GM12891 (cell line): ENCODE data around the gene DNPH1.
A peak's percentile ranks its signal among the peaks of the same experiment; 100 is the strongest.

ENCODE experiments used
- DNase-seq: peaks from one replicate; pipeline ENCODE4 v3.0.0; 2011; ENCODE audit warnings: low spot score; ENCODE audit not compliant: insufficient read length
- FAIRE-seq: peaks from 2 replicates; lab custom pipeline; 2011; peaks lifted over from hg19 to GRCh38; lab: Jason Lieb, UNC
- PAX5 ChIP-seq: IDR thresholded peaks from 2 replicates; pipeline ENCODE4 v1.6.1; 2011; ENCODE audit warnings: low read length, moderate library complexity, mild to moderate bottlenecking; ENCODE audit not compliant: insufficient read depth, severe bottlenecking
- POLR2A ChIP-seq: IDR thresholded peaks from 2 replicates; pipeline ENCODE4 v1.6.1; 2011; ENCODE audit warnings: low read depth, low read length, control low read depth
- POLR2AphosphoS5 ChIP-seq: IDR thresholded peaks from 2 replicates; pipeline ENCODE4 v1.6.1; 2011; ENCODE audit warnings: low read depth, low read length, control low read depth
- POU2F2 ChIP-seq: IDR thresholded peaks from 2 replicates; pipeline ENCODE4 v1.6.1; 2011; ENCODE audit warnings: low read depth, mild to moderate bottlenecking, control low read depth, low read length, moderate library complexity
- SPI1 ChIP-seq: IDR thresholded peaks from 2 replicates; pipeline ENCODE4 v1.6.1; 2011; ENCODE audit warnings: low read depth, low read length, control low read depth
- TAF1 ChIP-seq: IDR thresholded peaks from 2 replicates; pipeline ENCODE4 v1.6.1; 2011; ENCODE audit warnings: low read depth, low read length, control low read depth

The DNPH1 gene

DNA sequence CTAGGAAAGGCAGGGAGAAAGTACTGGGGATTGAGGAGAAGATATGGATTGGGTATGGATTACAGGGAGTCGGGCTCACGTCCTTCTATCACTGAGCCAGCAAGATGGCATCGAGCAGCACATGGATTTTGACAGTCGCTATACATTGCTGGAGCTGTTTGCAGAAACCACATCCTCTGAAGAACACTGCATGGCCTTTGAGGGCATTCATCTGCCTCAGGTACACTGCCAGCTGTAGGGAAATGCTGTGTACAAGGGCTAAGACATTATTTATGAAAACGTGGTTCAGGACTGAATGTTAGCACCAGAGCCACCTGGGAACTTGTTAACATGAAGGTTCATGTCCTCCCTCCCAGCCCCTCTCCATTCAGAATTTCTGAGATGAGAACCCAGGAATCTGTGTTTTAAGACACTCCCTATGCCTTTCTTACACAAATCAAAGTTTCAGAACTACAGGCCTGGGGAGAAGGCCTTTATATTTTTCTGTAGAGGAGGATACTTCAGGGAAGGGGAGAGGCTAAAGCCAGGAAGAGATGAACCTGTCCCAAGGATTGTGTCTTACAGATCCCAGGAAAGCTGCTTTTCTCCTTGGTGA lies 43.8 kb downstream of the DNPH1 start:
- TF ChIP-seq TAF1 (no peak), POU2F2 (no peak), PAX5 (no peak), SPI1 (no peak), POLR2A (no peak), POLR2AphosphoS5 (no peak)
- no peak for FAIRE-seq
- DNase-seq = no peak

DNA sequence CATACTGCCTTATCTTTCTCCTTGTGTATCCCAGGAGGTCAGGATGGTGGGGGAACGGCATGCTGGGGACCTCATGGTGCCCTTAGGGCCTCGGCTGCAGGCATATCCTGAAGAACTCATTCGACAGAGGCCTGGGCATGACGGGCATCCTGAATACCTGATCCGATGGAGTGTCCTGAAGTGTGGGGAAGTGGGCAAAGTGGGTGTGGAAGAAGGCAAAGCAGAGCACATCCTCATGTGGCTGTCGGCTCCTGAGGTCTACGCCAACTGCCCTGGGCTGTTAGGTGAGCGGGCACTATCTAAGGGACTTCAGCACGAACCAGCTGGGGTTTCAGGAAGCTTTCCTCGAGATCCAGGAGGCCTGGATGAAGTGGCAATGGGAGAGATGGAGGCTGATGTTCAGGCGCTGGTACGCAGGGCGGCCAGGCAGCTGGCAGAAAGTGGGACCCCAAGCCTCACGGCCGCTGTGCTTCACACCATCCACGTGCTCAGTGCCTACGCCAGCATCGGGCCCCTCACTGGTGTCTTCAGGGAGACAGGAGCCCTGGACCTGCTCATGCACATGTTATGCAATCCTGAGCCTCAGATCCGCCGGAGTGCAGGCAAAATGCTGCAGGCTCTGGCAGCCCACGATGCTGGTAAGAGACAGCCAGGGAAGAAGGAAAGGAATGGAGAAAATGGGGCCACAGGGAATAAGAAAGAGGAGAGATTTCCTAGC lies 44.9 kb downstream of the DNPH1 start:
- FAIRE-seq = no peak
- no peak for DNase-seq
- TF ChIP-seq SPI1 (no peak), POLR2AphosphoS5 (no peak), POLR2A (no peak), TAF1 (no peak), POU2F2 (no peak), PAX5 (no peak)

DNA sequence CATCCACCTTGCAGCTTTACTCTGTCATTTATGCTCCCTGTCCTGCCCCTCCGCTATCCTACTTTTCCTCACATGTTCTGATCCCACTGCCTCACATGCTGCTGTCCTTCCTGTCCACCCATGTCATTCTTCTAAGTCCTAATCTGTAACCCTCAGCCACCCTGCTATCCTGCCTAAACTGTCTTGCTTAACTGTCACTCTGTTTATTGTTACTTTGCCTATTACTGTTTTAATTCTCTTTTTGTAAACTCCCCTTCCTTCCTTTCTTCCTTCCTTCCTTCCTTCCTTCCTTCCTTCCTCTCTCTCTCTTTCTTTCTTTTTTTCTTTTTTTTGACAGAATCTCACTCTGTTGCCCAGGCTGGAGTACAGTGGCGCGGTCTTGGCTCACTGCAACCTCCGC lies 45.8 kb downstream of the DNPH1 start:
- no peak for TF ChIP-seq PAX5
- no peak for TF ChIP-seq SPI1
- TF ChIP-seq TAF1 = no peak
- TF ChIP-seq POLR2A = no peak
- TF ChIP-seq POLR2AphosphoS5 = no peak
- TF ChIP-seq POU2F2 = no peak
- no peak for FAIRE-seq

DNA sequence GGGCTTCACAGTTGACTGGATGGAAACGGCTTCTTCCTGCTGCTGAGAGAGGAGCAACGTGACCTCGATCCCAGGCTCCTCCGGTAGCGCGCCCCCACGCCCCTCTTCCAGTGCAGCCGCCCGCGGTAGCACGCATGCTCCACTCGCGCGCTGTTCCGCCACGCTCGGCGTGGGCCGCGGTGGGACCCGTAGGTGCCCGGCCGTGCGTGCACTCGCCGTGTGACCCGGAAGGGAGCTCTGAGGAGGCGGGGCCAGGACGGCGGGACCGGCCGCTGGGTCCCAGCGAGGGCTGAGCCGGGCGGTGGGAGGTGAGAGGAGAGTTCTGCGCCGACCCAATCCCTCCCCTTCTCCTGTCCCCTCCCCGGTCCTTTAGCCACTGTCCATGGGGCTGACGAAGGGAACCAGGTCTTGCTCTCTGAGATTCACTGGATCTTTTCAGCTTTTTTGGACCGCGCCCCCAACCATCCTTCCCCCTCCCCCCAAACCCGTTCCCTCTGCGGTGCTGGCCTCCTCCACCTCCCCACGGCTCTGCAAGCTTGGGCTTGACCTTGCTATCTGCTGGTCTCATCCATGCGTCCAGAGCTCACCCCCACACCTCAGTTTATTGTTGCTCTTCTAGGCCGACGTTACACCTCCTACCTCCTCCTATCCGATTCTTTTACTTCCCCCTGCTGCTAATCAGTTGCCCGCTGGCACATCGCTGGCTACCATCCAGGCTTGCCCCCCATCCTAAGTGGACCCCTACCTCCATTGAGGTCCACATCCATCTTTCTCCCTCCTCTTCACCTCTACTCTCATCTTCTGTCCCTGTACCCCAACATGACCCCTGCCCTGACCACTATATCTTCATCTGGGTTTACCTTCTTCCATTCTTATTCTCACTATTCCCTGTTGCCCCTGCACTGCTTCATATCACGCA lies 47.1 kb downstream of the DNPH1 start, which contains the start of gene CUL9:
Gene CUL9, plus strand, starts transcription at position 255 of the 919 bp plus-strand sequence. CDS start 2,115 bp downstream, outside the sequence.
- DNase-seq (peak; percentile 91), FAIRE-seq (peak; percentile 97)
- no peak for TF ChIP-seq TAF1
- TF ChIP-seq POLR2AphosphoS5 = peak; percentile 81
- TF ChIP-seq POU2F2 = peak; percentile 23; the same call in 1 of the 2 replicates
- peak; percentile 87 for TF ChIP-seq POLR2A
- no peak for TF ChIP-seq SPI1
- TF ChIP-seq PAX5 = peak; percentile 89

More for the DNA sequence above, 45.8 kb downstream of the DNPH1 start:
- no peak for DNase-seq

DNA sequence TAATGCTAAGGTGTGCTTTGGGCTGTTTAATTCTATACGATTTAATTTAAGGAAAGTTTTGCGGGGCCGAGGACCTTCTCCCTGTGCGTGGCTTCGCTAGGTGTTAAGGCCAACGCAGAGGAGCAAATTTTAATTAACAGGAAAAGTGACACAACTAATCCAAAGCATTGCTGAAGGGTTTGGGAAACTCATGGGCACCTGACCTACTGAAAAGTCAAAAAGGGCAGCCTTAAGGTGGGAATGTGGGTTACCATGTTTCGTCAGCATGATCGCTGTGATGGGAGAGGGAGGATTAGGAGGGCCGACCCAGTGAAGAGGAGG lies 47.7 kb downstream of the DNPH1 start:
- TF ChIP-seq TAF1 (no peak), POU2F2 (no peak), POLR2A (no peak), SPI1 (no peak), POLR2AphosphoS5 (no peak), PAX5 (no peak)
- FAIRE-seq (no peak), DNase-seq (no peak)

DNA sequence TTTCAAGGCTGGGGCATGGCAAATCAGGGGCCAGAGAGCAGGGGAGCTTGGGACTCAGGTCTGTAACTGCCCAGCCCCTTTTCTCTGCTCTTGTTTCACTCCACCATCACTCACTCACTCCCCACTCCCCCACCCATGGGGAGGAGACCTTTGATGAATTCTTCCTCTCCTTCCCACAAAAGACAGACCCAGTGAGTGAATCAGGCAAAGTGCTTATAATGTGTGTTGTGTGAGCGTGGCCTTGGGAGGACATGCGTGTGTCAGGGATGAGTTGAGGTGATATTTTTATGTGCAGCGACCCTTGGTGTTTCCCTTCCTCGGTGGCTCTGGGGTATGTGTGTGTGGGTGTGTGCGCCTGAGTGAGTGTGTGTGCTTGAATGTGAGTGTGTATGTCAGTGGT lies 48.3 kb downstream of the DNPH1 start:
- DNase-seq = no peak
- peak; percentile 66; the same call in 1 of the 2 replicates for TF ChIP-seq POLR2A
- TF ChIP-seq POU2F2 = 0 out of 2 replicates have a peak, but pooled peaks have one; percentile 9
- no peak; the same call in none of the 2 replicates for TF ChIP-seq POLR2AphosphoS5
- FAIRE-seq = peak; percentile 35

DNA sequence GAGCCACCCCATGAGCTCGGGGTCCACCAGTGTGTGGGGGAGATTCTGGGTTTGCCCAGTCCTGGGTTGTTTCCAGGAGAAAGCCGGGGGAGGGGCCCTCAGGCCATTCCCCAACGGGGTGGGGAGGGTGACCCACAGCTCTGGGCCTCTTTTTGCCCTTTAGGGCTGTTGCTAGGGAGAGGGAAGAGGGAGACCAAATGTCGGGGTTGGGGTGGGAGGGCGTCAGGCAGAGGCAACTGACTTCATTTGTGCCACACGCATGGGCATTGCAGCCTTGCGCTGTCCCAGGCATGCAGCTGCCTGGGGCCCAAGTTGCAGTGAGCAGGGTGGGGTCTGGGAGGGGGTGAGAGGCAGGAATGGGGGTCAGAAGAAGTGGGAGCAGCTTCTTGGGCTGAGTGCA lies 49.2 kb downstream of the DNPH1 start:
- DNase-seq (no peak), FAIRE-seq (no peak)
- no peak for TF ChIP-seq PAX5
- TF ChIP-seq POU2F2 = no peak
- no peak for TF ChIP-seq TAF1
- TF ChIP-seq POLR2A = no peak; the same call in 1 of the 2 replicates
- no peak for TF ChIP-seq SPI1
- no peak for TF ChIP-seq POLR2AphosphoS5

DNA sequence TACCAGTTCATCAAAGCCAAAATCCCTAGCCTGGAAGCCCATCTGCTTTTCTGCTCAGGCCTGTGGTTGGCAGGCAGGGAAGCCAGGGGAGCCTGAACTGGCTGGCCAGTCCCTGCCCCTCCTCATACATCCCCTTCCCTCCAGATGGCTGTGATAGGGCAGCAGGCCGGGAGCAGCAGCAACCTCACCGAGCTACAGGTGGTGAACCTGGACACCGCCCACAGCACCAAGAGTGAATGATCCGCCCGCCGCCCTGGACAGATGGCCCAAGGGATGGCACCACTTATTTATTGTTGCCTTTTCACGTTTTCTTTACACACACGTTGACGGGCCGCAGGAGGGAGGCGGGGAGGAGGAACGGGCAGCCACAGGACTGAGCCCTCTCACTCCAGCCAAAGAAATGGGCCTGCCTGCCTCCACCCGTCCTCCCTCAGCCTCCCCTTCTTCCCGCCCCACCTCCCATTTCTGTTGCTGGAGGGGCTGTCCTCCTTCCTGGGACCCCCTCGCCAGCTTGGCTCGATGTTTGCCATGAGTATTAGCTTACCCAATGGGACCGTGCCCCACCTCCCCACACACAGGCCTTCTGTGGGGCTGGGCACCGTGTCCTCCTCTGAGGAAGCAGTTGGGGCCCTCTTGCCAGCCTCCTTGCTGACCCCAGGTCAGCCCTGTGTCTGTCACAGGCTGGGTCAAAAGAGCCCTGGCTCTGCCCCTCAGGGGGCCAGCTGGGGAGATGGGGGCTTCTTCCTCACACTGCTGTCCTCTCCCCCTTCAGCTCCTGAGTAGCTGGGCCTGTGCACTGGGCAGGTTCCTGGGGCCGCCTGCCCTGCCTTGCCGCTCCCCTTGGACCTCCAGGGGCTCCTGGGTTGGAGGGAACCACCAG lies 50.1 kb downstream of the DNPH1 start:
- DNase-seq (no peak), FAIRE-seq (no peak)
- TF ChIP-seq SPI1 = no peak
- peak; percentile 32; the same call in 1 of the 2 replicates for TF ChIP-seq POLR2AphosphoS5
